ENCODE data around the gene PRKAG2. TPM values are rescaled to one million over a fixed set of nuclear protein-coding genes. Genes with fewer than 3 reads are reported as not detected.

PRKAG2 gene
- total and polyA plus RNA-seq, 8 donors = 19.9 to 302 (median 60.9) TPM

- Histone ChIP-seq H3K27ac (peak overlapping the region; percentile 87 to 99 (median 98)), H3K9me3 (no peaks in the 10 kb centered on the region), H3K4me1 (peaks cover 14 to 65% (median 35%) of the 10 kb centered on the region in 4 donors), H3K36me3 (no peaks in the 10 kb centered on the region), H3K27me3 (no peaks in the 10 kb centered on the region), H3K4me3 (peak overlapping the region; percentile 61 to 85 (median 77))
- intact Hi-C loops (cut with DNase I; ENCODE audit: low total_unique reads) = no loop called here
- DNase-seq = peak; percentile 34 to 68
- 0 to 1% (median 0%) methylated on average over 13 to 31 of the region's 31 CpGs for WGBS, 5 donors
- no peak for TF ChIP-seq CTCF (IDR thresholded peaks at IDR 0.05)
- TF ChIP-seq POLR2AphosphoS5 (IDR thresholded peaks at IDR 0.05) = no peak
- TF ChIP-seq EP300 (IDR thresholded peaks at IDR 0.05) = no peak
- no peak for TF ChIP-seq POLR2A (IDR thresholded peaks at IDR 0.05)
These were observed 245.4 kb downstream of the PRKAG2 start for GRCh38 chr7:151631570-151631952.

- Histone ChIP-seq H3K27ac (peak overlapping the region; percentile 87 to 99 (median 98)), H3K9me3 (no peaks in the 10 kb centered on the region), H3K36me3 (no peaks in the 10 kb centered on the region), H3K4me3 (peak overlapping the region; percentile 61 to 85 (median 77)), H3K27me3 (no peaks in the 10 kb centered on the region), H3K4me1 (peaks cover 15 to 68% (median 37%) of the 10 kb centered on the region in 4 donors)
- DNase-seq = peak in 1 of 2 donors; percentile 23
- 21 to 25% (median 24%) methylated on average over 17 of the region's 17 CpGs for WGBS, 5 donors
- intact Hi-C loops (cut with DNase I; ENCODE audit: low total_unique reads) = no loop called here
- TF ChIP-seq POLR2A (IDR thresholded peaks at IDR 0.05) (no peak), POLR2AphosphoS5 (IDR thresholded peaks at IDR 0.05) (no peak), EP300 (IDR thresholded peaks at IDR 0.05) (no peak), CTCF (IDR thresholded peaks at IDR 0.05) (no peak)
These were observed 245.9 kb downstream of the PRKAG2 start for GRCh38 chr7:151630851-151631569.

- TF ChIP-seq EP300 (IDR thresholded peaks at IDR 0.05) (no peak), POLR2AphosphoS5 (IDR thresholded peaks at IDR 0.05) (no peak), POLR2A (IDR thresholded peaks at IDR 0.05) (no peak), CTCF (IDR thresholded peaks at IDR 0.05) (no peak)
- intact Hi-C loops (cut with DNase I; ENCODE audit: low total_unique reads) = no loop called here
- 76 to 94% (median 89%) methylated on average over 5 of the region's 5 CpGs for WGBS, 5 donors
- no peak for DNase-seq
- Histone ChIP-seq H3K27me3 (no peaks in the 10 kb centered on the region), H3K27ac (peak overlapping the region in 4 of 5 donors; percentile 87 to 99 (median 94)), H3K36me3 (peaks cover 0 to 6% (median 1%) of the 10 kb centered on the region in 4 donors), H3K4me1 (peaks cover 15 to 68% (median 37%) of the 10 kb centered on the region in 4 donors), H3K9me3 (no peaks in the 10 kb centered on the region), H3K4me3 (peak overlapping the region; percentile 61 to 85 (median 77))
These were observed 246.6 kb downstream of the PRKAG2 start for GRCh38 chr7:151630358-151630757.

GRCh38 chr7:151629713-151630272 lies 247.1 kb downstream of the PRKAG2 start:
- TF ChIP-seq CTCF (IDR thresholded peaks at IDR 0.05) (no peak), POLR2A (IDR thresholded peaks at IDR 0.05) (no peak), EP300 (IDR thresholded peaks at IDR 0.05) (no peak), POLR2AphosphoS5 (IDR thresholded peaks at IDR 0.05) (no peak)
- Histone ChIP-seq H3K27ac (peak overlapping the region in 1 of 5 donors; percentile 98), H3K4me1 (peaks cover 15 to 74% (median 40%) of the 10 kb centered on the region in 4 donors), H3K9me3 (no peaks in the 10 kb centered on the region), H3K27me3 (no peaks in the 10 kb centered on the region), H3K36me3 (peaks cover 0 to 9% (median 4%) of the 10 kb centered on the region in 4 donors), H3K4me3 (peak overlapping the region in 1 of 4 donors; percentile 85)
- no peak for DNase-seq
- intact Hi-C loops (cut with DNase I; ENCODE audit: low total_unique reads) = no loop called here
- 64 to 95% (median 87%) methylated on average over 8 of the region's 8 CpGs for WGBS, 5 donors
